Spleen (tissue), 11 donors: ENCODE data around the gene PLPP3. TPM values are rescaled to one million over a fixed set of nuclear protein-coding genes. Genes with fewer than 3 reads are reported as not detected.
A peak's percentile ranks its signal among the peaks of the same experiment; 100 is the strongest.

Experiments used
- DNase-seq: peaks from one replicate; pipeline ENCODE4 v3.0.0-alpha.2; 2020
- H3K27ac ChIP-seq, 8 donors: fragments of 200-600 bp; sonication (generic) in 7 of 8; 1 replicate in 4 of 8; 2 replicates in 4 of 8; pipeline versions ENCODE4 v1.5.0 to v1.8.0; 2016 to 2021; ENCODE audit warnings: inconsistent platforms in 4 of 8, mild to moderate bottlenecking in 4 of 8, moderate library complexity in 1 of 8
- H3K27me3 ChIP-seq, 7 donors: fragments of 200-600 bp; sonication (generic) in 6 of 7; replicated peaks in 1 of 7; 1 replicate in 4 of 7; 2 replicates in 3 of 7; pipeline versions ENCODE4 v1.5.0 to v1.8.0; 2016 to 2021; ENCODE audit warnings: inconsistent platforms in 3 of 7, mild to moderate bottlenecking in 1 of 7
- H3K36me3 ChIP-seq, 6 donors: fragments of 200-600 bp; sonication (generic) in 5 of 6; 1 replicate in 4 of 6; 2 replicates in 2 of 6; pipeline versions ENCODE4 v1.5.0 to v1.8.0; 2016 to 2021; ENCODE audit warnings: inconsistent platforms in 2 of 6
- H3K4me1 ChIP-seq, 6 donors: fragments of 200-600 bp; sonication (generic) in 5 of 6; 1 replicate in 3 of 6; 2 replicates in 3 of 6; pipeline versions ENCODE4 v1.5.0 to v1.8.0; 2016 to 2021; ENCODE audit warnings: inconsistent platforms in 3 of 6
- H3K4me3 ChIP-seq, 8 donors: fragments of 200-600 bp; sonication (generic) in 7 of 8; 1 replicate in 4 of 8; 2 replicates in 4 of 8; pipeline versions ENCODE4 v1.5.0 to v1.8.0; 2016 to 2021; ENCODE audit warnings: inconsistent platforms in 4 of 8, mild to moderate bottlenecking in 4 of 8, moderate library complexity in 2 of 8
- H3K9me3 ChIP-seq, 8 donors: fragments of 200-600 bp; sonication (generic) in 7 of 8; 1 replicate in 4 of 8; 2 replicates in 4 of 8; pipeline versions ENCODE4 v1.5.0 to v1.8.0; 2016 to 2021; ENCODE audit warnings: inconsistent platforms in 4 of 8
- CTCF ChIP-seq, 11 experiments: fragments of 200-600 bp in 7 of 11; fragments of 450-650 bp in 4 of 11; sonication (generic) in 4 of 11; IDR thresholded peaks in 8 of 11; conservative IDR thresholded peaks in 3 of 11; 1 replicate in 7 of 11; 2 replicates in 4 of 11; pipeline versions ENCODE4 v1.4.0 to v1.8.0; 2016 to 2021; ENCODE audit warnings: antibody characterized with exemption in 11 of 11, inconsistent platforms in 4 of 11, mild to moderate bottlenecking in 1 of 11
- POLR2A ChIP-seq, 3 donors: fragments of 450-650 bp; IDR thresholded peaks; one replicate each; pipeline ENCODE4 v1.5.1; 2017; ENCODE audit warnings: antibody characterized with exemption in 3 of 3, mild to moderate bottlenecking in 1 of 3
- POLR2AphosphoS5 ChIP-seq, 3 donors: sonication (generic); formaldehyde crosslinking; IDR thresholded peaks; one replicate each; pipeline ENCODE4 v1.5.1; 2017; ENCODE audit warnings: antibody characterized with exemption in 3 of 3
- WGBS, 5 donors: extraction: QIAGEN DNeasy Blood & Tissue Kit in 3 of 5; methylation state at CpG; one replicate each; pipeline versions ENCODE4 v1.1.5 to v1.1.7; 2013 to 2018; 5-methylcytosine and 5-hydroxymethylcytosine counted together
- intact Hi-C: fragments of 100-400 bp; cut with DNase I; formaldehyde crosslinking; loops from one replicate; pipeline ENCODE4 v1.15.0; 2023; ENCODE audit warnings: low total_unique reads
- polyA plus RNA-seq, 3 donors: library from polyadenylated mRNA; stranded (reverse); fragments of 200-250 nt; gene quantifications; one replicate each; pipeline ENCODE4 v1.2.1, GENCODE V29; 2013
- total RNA-seq, 7 donors: library from RNA; depleted of rRNA in 3 of 7; stranded (reverse); fragments of >200 nt in 3 of 7; fragmentation: NEBNext Ultra II Directional in 4 of 7; extraction: Animal tissue kit (Norgen Biotek cat#: 25700) in 4 of 7; gene quantifications; one replicate each; pipeline versions ENCODE4 v1.1.0 to v1.2.1, GENCODE V29; 2016 to 2021
- donor health status: healthy with polysubstance abuse.
- donor health status: DM: no; HTN: no; CAD: no; lungs with moderate emphysema.
- donor health status: DM: no; HTN: no; CAD: no.
- donor health status: Bipolar disorder and iron deficiency.
- donor health status: healthy.
- donor health status: DM: no; HTN: no; CAD: no.
- donor health status: DM: yes; HTN: yes; CAD: no.

PLPP3 gene
- total and polyA plus RNA-seq, 10 donors: 6.7 to 90.0 (median 55.1) TPM

- Histone ChIP-seq H3K36me3 (no peaks in the 10 kb centered on the region), H3K4me1 (no peaks in the 10 kb centered on the region), H3K27ac (no peak overlapping the region), H3K9me3 (peaks cover 0 to 10% (median 0%) of the 10 kb centered on the region in 8 donors), H3K27me3 (no peaks in the 10 kb centered on the region), H3K4me3 (no peak overlapping the region)
- WGBS, 5 donors: 35 to 69% (median 54%) methylated on average over 3 of the region's 3 CpGs
- no peak for DNase-seq
- TF ChIP-seq CTCF (IDR thresholded peaks at IDR 0.05 in 8 of 11, conservative IDR thresholded peaks at IDR 0.05 in 3 of 11) (no peak), POLR2A (IDR thresholded peaks at IDR 0.05) (no peak), POLR2AphosphoS5 (IDR thresholded peaks at IDR 0.05) (no peak)
- intact Hi-C loops: no loop called here
Measured at GRCh38 chr1:56591909-56592308, 12.5 kb upstream of the PLPP3 start.

GRCh38 chr1:56590520-56591011 lies 11.2 kb upstream of the PLPP3 start:
- Histone ChIP-seq H3K9me3 (peaks cover 0 to 7% (median 0%) of the 10 kb centered on the region in 8 donors), H3K4me3 (no peak overlapping the region), H3K27me3 (no peaks in the 10 kb centered on the region), H3K36me3 (no peaks in the 10 kb centered on the region), H3K4me1 (no peaks in the 10 kb centered on the region), H3K27ac (no peak overlapping the region)
- TF ChIP-seq CTCF (IDR thresholded peaks at IDR 0.05 in 8 of 11, conservative IDR thresholded peaks at IDR 0.05 in 3 of 11) (no peak), POLR2AphosphoS5 (IDR thresholded peaks at IDR 0.05) (no peak), POLR2A (IDR thresholded peaks at IDR 0.05) (no peak)
- WGBS, 5 donors: 78 to 94% (median 85%) methylated on average over 3 of the region's 3 CpGs
- intact Hi-C loops: no loop called here
- DNase-seq: no peak

GRCh38 chr1:56589369-56589768 lies 10.0 kb upstream of the PLPP3 start:
- Histone ChIP-seq H3K27ac (no peak overlapping the region), H3K4me3 (no peak overlapping the region), H3K27me3 (no peaks in the 10 kb centered on the region), H3K4me1 (peaks cover 0 to 8% (median 3%) of the 10 kb centered on the region in 6 donors), H3K9me3 (peaks cover 0 to 7% (median 0%) of the 10 kb centered on the region in 8 donors), H3K36me3 (no peaks in the 10 kb centered on the region)
- 92 to 99% (median 96%) methylated on average over 2 of the region's 2 CpGs for WGBS, 5 donors
- intact Hi-C loops: loop anchor here (5.0 to 10.0 kb wide), 2 partner anchors 1115 to 1212 kb away; no protein-coding TSS in a partner anchor
- no peak for TF ChIP-seq CTCF (IDR thresholded peaks at IDR 0.05 in 8 of 11, conservative IDR thresholded peaks at IDR 0.05 in 3 of 11)
- DNase-seq: no peak

GRCh38 chr1:56586502-56586901 lies 7.1 kb upstream of the PLPP3 start:
- Histone ChIP-seq H3K27ac (no peak overlapping the region), H3K36me3 (no peaks in the 10 kb centered on the region), H3K4me1 (peaks cover 0 to 9% (median 3%) of the 10 kb centered on the region in 6 donors), H3K27me3 (no peaks in the 10 kb centered on the region), H3K4me3 (no peak overlapping the region), H3K9me3 (peaks cover 0 to 7% (median 0%) of the 10 kb centered on the region in 8 donors)
- 82 to 99% (median 93%) methylated on average over 5 of the region's 5 CpGs for WGBS, 5 donors
- no peak for TF ChIP-seq POLR2AphosphoS5 (IDR thresholded peaks at IDR 0.05)
- TF ChIP-seq POLR2A (IDR thresholded peaks at IDR 0.05): no peak
- TF ChIP-seq CTCF (IDR thresholded peaks at IDR 0.05 in 8 of 11, conservative IDR thresholded peaks at IDR 0.05 in 3 of 11): no peak
- peak; percentile 43 for DNase-seq
- intact Hi-C loops: loop anchor here (5.0 to 10.0 kb wide), 2 partner anchors 1112 to 1209 kb away; no protein-coding TSS in a partner anchor
